IPS-18c (cell line): Measurements from ENCODE around the gene TRAPPC2L.
"Not testable (repeated sequence)": the region's sequence is repeated elsewhere in the genome, so short reads cannot be mapped to it uniquely, and the experiment has no call there.

Source experiments
- H3K4me3 ChIP-seq: 2 replicates; pipeline ENCODE4 v1.7.0; 2013; ENCODE audit warnings: low read depth, mild to moderate bottlenecking, low read length, moderate library complexity; ENCODE audit not compliant: insufficient read depth
- H3K9me3 ChIP-seq: one replicate; pipeline ENCODE4 v1.6.1; 2013; ENCODE audit warnings: mild to moderate bottlenecking, low read length, moderate library complexity; ENCODE audit not compliant: control insufficient read depth, insufficient read depth

The TRAPPC2L gene

DNA sequence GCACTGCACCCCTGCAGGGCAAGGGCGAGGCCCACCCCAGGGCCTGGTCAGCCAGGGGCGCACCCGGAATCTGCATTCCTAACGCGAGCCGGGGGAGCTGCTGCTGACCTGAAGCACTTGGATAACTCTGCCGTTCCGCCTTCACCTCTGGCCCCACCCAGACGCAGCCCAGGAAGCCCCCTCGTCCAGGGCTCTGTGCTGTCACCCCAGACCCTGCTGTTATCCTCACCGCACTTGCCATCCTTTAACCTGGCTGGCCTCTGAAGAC lies 22.8 kb downstream of the TRAPPC2L start:
- H3K4me3 ChIP-seq: no peak overlapping the region
- no peaks in the 10 kb centered on the region for H3K9me3 ChIP-seq

DNA sequence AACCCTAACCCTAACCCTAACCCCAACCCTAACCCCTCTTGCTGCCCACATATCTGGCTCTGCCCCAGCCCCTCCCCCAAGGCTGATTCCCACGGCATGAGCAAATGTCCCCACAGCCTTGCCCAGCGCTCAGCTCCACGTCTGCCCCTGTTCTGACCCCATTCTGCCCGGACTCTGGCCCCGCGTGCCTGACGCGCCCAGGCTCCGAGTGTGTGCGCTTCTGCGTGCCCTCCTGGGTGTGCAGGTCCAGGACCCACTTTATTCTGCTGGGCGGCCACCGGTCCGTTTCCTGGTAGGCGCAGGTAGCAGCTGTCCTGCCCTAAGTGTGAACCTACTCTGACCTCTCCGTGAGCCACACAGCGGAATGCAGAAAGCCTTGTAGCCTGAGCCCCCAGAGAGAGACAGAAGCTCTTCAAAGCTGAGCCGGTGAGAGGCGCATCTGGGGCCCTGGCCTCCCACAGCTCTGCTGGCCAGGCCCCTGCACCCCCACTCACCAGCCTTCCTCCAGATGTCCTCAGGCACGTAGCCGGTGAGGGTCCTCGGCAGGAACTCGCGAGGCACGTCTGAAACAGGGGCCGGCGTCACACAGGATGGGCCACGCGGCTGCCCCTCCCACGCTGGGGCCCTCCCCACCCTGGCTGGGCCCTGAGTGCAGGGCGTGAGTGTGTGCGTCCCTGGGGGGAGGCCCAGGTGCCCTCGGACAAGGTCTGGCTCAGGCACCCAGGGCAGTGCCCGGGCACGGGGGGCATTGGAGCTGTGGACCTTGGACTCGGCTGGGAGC lies 23.5 kb downstream of the TRAPPC2L start:
- Histone ChIP-seq H3K4me3 (no peak overlapping the region), H3K9me3 (no peaks in the 10 kb centered on the region)

DNA sequence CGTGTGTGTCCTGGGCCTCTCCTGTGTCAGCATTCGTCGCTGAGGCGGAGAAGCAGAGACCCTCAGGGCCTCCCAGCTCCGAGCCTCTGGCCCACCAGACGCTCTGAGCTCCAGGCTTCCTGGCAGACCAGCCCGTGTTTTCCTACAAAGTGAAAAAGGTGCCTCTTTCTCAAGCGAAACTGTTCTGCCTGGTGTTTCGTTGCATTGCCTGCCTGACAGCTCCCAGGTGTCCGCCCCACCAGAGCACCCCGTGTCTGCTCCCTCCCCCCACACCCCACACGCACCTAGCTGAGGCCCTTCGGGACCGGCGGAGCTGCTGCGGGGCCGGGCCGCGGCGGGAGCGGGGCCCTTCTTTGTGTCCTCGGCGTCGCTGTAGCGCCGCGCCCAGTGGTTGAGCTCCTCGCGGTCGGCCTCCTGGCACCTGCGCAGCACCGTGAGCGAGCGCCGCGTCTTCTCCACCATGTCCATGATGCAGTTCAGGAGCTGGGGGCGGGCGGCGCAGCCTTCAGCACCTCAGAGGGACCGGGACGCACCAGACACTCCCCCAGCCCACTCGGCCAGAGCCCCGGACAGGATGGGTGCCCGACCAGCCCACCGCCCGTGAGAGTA lies 24.2 kb downstream of the TRAPPC2L start:
- Histone ChIP-seq H3K4me3 (no peak overlapping the region), H3K9me3 (no peaks in the 10 kb centered on the region)

DNA sequence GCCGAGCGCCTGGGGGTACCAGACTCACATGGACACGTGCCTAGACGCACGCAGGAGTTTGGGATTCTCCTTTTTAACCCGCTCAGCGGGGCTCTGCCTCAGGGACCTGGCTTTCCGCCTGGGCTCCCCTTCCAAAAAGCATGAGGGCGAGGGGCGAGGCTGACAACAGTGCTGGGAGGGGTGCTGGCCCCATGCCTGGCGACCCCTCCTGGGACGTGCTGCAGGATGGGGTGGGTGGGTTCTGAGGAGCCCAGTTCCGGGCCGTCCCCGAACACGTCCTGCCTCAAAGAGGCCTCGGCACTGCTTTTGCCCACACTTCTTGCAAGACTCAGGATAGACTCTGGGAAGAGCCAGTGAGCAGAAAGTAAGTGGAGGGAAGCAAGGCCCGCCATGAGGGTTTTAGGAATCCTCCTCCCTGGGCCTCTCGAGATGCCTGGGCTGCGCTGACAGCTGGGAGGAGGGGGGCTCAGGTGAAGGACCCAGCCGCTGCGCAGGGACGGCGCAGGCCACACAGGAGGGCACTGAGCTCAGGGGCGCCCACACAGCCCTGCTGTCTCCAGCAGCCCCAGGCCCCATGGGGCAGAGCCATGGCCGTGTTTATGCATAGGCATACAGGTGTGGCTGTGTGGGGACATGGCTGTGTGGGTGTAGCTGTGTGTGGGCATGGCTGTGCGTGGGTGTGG lies 24.9 kb downstream of the TRAPPC2L start:
- no peak overlapping the region for H3K4me3 ChIP-seq
- no peaks in the 10 kb centered on the region for H3K9me3 ChIP-seq

DNA sequence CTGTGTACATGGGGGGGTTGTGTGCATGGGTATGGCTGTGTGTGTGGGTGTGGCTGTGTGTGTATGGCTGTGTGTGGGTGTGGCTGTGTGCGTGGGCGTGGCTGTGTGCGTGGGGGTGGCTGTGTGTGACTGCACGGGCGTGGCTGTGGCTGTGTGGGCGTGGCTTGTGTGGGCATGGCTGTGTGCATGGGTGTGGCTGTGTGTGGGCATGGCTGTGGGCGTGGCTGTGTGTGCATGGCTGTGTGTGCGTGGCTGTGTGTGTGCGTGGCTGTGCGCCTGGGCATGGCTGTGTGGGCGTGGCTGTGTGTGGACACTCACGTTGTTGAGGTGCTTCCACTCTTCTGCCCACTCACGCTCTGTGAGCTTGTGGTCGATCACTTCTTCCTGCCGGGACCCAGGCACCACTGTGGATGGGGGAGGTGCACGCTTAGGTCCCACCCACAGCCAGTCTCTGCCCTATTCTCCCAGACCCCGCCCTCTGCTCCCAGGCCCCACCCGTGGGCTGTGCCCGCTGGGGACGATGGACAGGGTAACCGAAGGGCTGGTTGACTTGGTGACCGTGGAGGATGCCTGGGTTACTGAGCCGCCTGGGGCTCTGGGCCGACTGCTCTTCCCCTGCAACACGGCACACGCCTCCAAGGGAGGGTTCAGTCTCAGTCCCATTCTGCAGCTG lies 25.6 kb downstream of the TRAPPC2L start:
- Histone ChIP-seq H3K4me3 (no peak overlapping the region), H3K9me3 (no peaks in the 10 kb centered on the region)

DNA sequence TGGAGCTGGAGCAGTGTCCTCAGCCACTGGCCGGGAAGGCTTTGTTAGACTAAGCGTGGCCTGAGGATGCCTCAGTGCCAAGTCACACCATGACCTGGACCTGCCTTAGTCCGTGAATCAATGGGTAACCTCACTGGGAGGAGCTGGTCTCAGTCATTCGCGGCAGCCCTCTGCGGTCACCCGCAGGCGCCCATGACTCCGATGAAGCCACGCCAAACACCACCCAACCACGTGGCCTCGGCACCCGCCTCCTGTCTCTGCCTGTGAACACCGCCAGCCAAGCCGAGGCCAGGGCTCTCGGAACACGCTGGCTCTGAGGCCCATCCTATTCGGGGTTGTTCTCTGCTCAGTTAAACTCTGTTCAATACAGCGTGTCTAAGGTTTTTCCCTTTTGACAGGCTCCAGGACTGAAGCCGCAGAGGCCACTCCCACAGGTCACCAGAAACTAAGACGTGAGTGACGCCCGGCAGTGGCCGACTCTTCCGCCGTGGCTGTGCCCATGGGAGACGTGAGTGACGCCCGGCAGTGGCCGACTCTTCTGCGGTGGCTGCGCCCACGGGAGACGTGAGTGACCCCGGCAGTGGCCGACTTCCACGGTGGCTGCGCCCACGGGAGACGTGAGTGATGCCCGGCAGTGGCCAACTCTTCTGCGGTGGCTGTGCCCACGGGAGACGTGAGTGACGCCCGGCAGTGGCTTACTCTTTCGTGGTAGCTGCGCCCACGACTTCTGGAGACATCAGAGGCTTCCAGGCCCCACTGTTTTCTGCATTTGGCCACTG lies 26.4 kb downstream of the TRAPPC2L start:
- H3K9me3 ChIP-seq: no peaks in the 10 kb centered on the region
- H3K4me3 ChIP-seq: no peak overlapping the region

DNA sequence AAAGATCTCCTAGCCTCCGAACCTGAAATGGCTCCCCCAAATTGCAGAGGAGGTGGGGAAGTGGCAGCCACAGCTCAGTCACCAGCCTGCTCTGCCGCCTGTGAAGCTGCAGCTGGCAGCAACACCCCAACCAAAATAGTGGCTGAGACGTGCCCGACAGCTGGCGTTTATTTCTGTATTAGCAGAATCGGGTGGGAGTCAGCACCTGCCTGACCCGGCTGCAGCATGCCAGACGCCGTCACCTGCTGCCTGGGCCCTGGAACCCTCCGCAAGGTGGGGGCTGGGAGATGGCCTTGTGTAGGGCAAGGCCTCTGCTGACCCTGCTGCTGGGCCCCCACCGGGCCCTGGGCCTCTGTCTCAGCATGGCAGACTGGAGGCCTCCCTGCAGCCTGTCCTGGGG lies 27.0 kb downstream of the TRAPPC2L start:
- no peak overlapping the region for H3K4me3 ChIP-seq
- H3K9me3 ChIP-seq: no peaks in the 10 kb centered on the region

DNA sequence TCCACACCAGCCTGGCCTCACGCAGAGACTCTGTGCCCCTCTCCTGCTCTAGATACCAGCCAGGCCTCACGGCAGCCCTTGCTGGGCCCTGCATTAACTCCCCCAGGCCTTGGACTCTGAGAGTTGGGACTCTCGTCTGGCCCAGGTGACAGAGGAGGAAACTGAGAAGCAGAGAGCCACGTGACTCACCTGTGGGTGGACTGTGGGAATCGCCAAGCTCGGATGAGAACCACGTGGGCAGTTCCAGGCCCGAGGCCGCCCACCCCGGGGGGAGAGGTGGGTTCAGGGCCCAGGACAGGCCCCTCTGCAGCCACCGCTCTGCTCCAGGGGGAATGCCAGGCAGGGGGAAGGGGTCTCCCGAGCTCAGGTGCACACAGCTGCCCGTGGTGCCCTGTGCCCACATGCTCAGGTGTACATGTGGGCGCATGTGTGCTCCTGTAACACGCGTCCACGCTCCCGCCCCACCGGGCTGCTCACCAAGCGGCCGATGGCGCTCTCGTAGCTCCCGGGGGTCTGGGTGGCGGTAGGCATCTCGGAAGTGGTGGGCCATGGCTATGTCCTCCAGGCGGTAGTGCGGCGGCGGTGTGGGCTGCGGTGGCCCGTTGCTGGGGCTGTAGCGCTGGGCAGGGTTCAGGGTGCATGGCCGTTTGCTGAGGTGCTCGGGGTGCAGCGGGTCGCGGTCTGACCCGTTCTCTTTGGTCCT lies 27.8 kb downstream of the TRAPPC2L start:
- no peaks in the 10 kb centered on the region for H3K9me3 ChIP-seq
- no peak overlapping the region for H3K4me3 ChIP-seq

DNA sequence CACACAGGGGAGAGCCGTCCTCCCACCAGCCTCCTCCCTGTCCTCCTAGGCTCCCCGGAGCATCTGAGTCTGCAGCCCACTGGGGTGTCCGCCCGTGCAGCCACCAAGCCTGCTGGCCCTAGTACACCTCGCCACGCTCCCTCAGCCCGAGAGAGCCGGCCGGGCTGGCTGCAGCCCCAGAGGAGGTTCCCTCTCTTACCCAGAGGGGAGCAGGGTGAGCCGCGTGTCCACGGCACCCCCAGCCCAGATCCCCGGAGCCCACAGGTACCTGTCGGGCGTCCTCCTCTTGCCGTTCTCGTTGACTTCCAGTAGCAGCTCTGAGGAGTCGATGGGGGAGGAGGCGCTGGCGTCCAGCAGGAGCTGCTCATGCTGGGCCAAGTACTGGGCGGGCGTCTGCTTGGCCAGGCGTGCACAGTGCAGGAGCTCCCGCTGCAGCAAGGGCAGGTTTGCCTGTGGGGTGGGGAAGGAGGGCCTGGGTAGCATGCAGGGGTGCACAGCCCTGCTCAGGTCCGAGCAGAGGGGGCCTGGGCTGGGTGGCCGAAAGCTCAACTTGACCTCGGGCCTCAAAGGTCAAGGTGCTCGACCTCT lies 28.9 kb downstream of the TRAPPC2L start:
- Histone ChIP-seq H3K4me3 (no peak overlapping the region), H3K9me3 (no peaks in the 10 kb centered on the region)

- H3K9me3 ChIP-seq: no peaks in the 10 kb centered on the region
- H3K4me3 ChIP-seq: no peak overlapping the region
These were observed 29.5 kb downstream of the TRAPPC2L start for GRCh38 chr16:88886420-88886844.

GRCh38 chr16:88886845-88887521 lies 30.1 kb downstream of the TRAPPC2L start:
- Histone ChIP-seq H3K4me3 (no peak overlapping the region), H3K9me3 (no peaks in the 10 kb centered on the region)

- no peak overlapping the region for H3K4me3 ChIP-seq
- H3K9me3 ChIP-seq: no peaks in the 10 kb centered on the region
These were observed 31.1 kb downstream of the TRAPPC2L start for GRCh38 chr16:88888057-88888456.

GRCh38 chr16:88888461-88889387 lies 31.8 kb downstream of the TRAPPC2L start:
- Histone ChIP-seq H3K9me3 (no peaks in the 10 kb centered on the region), H3K4me3 (no peak overlapping the region)

DNA sequence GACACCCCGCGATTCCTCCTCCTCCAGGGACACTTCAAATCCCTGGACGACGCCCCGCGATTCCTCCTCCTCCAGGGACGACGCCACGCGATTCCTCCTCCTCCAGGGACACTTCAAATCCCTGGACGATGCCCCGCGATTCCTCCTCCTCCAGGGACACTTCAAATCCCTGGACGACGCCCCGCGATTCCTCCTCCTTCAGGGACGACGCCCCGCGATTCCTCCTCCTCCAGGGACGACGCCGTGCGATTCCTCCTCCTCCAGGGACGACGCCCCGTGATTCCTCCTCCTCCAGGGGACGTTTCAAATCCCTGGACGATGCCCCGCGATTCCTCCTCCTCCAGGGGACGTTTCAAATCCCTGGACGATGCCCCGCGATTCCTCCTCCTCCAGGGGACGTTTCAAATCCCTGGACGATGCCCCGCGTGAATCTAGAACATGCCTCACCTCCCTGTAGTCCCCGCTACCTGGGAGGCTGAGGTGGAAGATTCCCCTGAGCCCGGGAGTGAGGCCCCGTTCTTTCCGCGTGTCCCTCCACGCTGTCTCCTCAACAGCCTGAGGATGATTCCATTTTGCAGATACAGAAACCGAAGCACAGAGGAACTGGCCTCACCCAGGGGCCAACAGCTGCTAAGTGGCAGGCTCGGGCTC lies 32.9 kb downstream of the TRAPPC2L start:
- not testable (repeated sequence) for H3K4me3 ChIP-seq, H3K9me3 ChIP-seq

DNA sequence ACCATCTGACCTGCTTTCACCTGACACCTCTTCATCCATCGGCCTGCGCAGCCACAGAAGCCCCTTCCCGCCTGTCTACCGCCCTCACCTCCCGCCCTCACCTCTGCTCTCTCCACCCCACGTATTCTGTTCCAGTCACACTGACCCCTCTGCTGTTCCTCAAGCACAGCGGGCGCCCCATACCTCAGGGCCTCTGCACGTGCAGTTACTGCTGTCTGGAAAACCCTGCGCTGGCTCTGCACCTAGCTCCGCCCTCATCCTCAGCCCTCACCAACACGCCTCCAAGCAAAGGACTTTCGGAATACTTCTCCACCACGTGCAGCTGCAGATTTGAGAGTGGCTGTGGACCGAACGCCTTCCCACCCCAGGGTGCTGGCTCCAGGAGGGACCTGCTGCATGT lies 34.2 kb downstream of the TRAPPC2L start:
- no peaks in the 10 kb centered on the region for H3K9me3 ChIP-seq
- no peak overlapping the region for H3K4me3 ChIP-seq
